OCI-LY3 (cell line): Measurements from ENCODE around the gene S100A16.

Experiments
- EZH2phosphoT487 ChIP-seq: fragments of 200-600 bp; shearing (Covaris generic); IDR thresholded peaks from 2 replicates; pipeline ENCODE4 v1.6.1; 2018; ENCODE audit warnings: antibody characterized with exemption, mixed run types, low read depth
- TF ChIP-seq, protein P1 (sequence below): fragments of 200-600, 300-600 bp; sonication (generic); IDR thresholded peaks from 2 replicates; pipeline ENCODE4 v1.5.1; 2014; ENCODE audit warnings: antibody characterized with exemption, low read length, low read depth

DNA sequence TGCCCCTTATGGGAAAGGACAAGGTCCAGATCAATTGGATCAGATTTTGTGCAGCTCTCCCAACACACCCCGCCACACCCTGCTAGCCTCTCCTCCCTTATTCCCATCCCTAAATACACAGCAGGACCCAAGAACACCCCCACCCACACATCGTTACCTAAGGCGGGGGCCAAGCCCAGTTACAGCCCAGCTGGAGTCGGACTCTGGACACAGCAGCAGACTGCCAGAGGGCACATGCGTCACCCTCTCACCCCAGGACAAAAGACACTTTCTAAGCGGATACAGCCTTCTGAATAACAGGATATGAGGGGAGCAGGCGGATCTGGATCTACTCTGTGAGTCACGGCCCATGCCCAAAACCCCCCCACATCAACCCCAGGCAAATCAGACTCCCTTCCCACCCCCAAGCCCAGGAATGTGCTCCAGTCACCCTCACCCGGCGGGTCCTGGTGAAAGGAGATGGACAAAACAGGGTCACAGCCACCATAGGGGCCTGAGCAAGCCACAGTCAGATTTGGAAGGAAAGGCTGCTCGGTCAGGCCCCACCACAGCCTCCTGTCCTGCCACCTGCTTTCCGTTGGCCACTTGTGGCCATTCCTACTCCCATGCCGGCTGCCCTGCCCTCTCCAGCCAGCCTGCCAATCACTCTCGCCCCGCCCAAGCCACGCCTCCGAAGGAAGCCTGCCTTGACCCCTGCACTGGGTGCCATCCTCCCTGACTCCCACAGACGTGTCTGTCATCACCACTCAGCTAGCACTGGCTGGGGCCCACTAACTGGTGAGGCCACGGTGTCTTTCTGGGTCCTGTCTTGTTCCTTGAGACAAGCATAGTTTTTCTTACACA, 4.0 kb downstream of the S100A16 start:
- TF ChIP-seq, protein P1, sequence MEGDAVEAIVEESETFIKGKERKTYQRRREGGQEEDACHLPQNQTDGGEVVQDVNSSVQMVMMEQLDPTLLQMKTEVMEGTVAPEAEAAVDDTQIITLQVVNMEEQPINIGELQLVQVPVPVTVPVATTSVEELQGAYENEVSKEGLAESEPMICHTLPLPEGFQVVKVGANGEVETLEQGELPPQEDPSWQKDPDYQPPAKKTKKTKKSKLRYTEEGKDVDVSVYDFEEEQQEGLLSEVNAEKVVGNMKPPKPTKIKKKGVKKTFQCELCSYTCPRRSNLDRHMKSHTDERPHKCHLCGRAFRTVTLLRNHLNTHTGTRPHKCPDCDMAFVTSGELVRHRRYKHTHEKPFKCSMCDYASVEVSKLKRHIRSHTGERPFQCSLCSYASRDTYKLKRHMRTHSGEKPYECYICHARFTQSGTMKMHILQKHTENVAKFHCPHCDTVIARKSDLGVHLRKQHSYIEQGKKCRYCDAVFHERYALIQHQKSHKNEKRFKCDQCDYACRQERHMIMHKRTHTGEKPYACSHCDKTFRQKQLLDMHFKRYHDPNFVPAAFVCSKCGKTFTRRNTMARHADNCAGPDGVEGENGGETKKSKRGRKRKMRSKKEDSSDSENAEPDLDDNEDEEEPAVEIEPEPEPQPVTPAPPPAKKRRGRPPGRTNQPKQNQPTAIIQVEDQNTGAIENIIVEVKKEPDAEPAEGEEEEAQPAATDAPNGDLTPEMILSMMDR, result no peak
- no peak for TF ChIP-seq EZH2phosphoT487
